ENCODE measurements around the gene TOR1B. TPM values are rescaled to one million over a fixed set of nuclear protein-coding genes. Genes with fewer than 3 reads are reported as not detected.

TOR1B gene
- total RNA-seq, 4 donors from 2014 or later, result 4.1 to 33.9 (median 13.2) TPM

DNA sequence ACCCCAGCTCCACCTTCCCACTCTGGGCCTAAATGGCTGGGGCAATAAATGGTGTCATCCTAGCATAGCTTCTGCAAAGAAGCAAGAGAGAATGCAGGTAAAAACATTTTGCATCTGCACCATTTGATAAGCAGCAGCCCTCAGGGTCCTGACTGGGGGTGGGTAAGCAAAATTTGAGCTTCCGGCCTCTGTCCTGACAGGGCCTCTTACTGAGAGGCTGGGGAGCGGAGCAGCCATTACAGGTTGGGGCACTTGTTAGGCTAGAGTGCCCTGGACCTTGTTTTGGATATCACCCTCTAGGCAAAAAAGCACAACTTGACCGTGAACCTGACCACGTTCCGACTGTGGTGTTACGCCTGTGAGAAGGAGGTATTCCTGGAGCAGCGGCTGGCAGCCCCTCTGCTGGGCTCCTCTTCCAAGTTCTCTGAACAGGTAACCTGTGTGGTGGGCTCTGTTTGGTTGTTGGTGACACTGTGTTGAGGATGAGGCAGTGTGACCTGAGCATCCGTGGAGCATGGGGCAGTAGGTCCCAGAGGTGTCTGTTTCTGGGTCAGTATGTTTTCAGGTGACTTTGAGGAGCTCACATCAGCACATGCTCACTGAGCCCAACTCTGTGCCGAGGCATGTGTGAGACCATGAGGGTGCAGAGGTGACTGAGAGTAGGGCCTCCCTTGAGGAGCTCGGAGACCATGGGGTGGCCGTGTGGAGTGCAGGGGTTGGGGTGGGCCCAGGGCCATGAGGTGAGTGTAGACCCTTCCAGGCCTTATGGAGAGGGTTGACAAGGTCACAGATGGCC is 55.4 kb downstream of the TOR1B start:
- intact Hi-C loops (cut with DNase I; ENCODE audit: low total_unique reads), result no loop called here
- Histone ChIP-seq H3K36me3 (no peaks in the 10 kb centered on the region), H3K9me3 (no peaks in the 10 kb centered on the region), H3K4me3 (no peak overlapping the region), H3K4me1 (no peaks in the 10 kb centered on the region), H3K27ac (no peak overlapping the region), H3K27me3 (no peaks in the 10 kb centered on the region)
- TF ChIP-seq, protein P1, sequence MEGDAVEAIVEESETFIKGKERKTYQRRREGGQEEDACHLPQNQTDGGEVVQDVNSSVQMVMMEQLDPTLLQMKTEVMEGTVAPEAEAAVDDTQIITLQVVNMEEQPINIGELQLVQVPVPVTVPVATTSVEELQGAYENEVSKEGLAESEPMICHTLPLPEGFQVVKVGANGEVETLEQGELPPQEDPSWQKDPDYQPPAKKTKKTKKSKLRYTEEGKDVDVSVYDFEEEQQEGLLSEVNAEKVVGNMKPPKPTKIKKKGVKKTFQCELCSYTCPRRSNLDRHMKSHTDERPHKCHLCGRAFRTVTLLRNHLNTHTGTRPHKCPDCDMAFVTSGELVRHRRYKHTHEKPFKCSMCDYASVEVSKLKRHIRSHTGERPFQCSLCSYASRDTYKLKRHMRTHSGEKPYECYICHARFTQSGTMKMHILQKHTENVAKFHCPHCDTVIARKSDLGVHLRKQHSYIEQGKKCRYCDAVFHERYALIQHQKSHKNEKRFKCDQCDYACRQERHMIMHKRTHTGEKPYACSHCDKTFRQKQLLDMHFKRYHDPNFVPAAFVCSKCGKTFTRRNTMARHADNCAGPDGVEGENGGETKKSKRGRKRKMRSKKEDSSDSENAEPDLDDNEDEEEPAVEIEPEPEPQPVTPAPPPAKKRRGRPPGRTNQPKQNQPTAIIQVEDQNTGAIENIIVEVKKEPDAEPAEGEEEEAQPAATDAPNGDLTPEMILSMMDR (IDR thresholded peaks at IDR 0.05), result no peak
- TF ChIP-seq POLR2A (IDR thresholded peaks at IDR 0.05), result no peak
- no peak for DNase-seq

Other genes with a start within 250 kb of the TOR1B start
- under 1 TPM in 1 of 4 donors, not detected in 3; 0.35 TPM for gene C9orf50, start 182.1 kb upstream of the TOR1B start, total RNA-seq
- 10 to 100 TPM in 3 of 4 donors, 1 to 10 TPM in 1; 1.8 to 30.8 (median 21.6) TPM for gene NTMT1, start 177.0 kb upstream of the TOR1B start, total RNA-seq
- 10 to 100 TPM in 2 of 4 donors, 1 to 10 TPM in 2; 1.3 to 20.3 (median 8.5) TPM for gene ASB6, start 161.0 kb upstream of the TOR1B start, total RNA-seq
- 1 to 10 TPM in 2 of 4 donors, not detected in 2; 3.5 to 5.5 TPM for gene PRRX2, start 137.5 kb upstream of the TOR1B start, total RNA-seq
- gene PTGES, start 50.1 kb upstream of the TOR1B start, total RNA-seq, result 1 to 10 TPM in 3 of 4 donors, not detected in 1; 1.3 to 7.5 (median 4.2) TPM
- gene TOR1A, start 21.0 kb downstream of the TOR1B start, total RNA-seq, result 10 to 100 TPM; 13.1 to 40.3 (median 33.0) TPM
- gene C9orf78, start 32.1 kb downstream of the TOR1B start, total RNA-seq, result 10 to 100 TPM; 17.4 to 56.9 (median 35.0) TPM
- 10 to 100 TPM in 2 of 4 donors, 1 to 10 TPM in 2; 5.6 to 46.7 (median 11.1) TPM for gene USP20, start 32.3 kb downstream of the TOR1B start, total RNA-seq
- 100 to 1,000 TPM in 1 of 4 donors, 10 to 100 TPM in 3; 18.5 to 102 (median 77.2) TPM for gene FNBP1, start 240.0 kb downstream of the TOR1B start, total RNA-seq

Measured in uterus (tissue), 4 donors.